Mesothelial cell of epicardium (in vitro differentiated cells): ENCODE data around the gene KCNMA1. TPM values are rescaled to one million over a fixed set of nuclear protein-coding genes. Genes with fewer than 3 reads are reported as not detected.

Source experiments
- DNase-seq, 2 experiments: peaks; one replicate each; pipeline ENCODE4 v3.0.0; 2021; ENCODE audit warnings: low spot score in 2 of 2; ENCODE audit not compliant: unreplicated experiment in 2 of 2
- H3K27ac Mint-ChIP-seq: 2 replicates; pipeline ENCODE4 v1.8.0; 2021; ENCODE audit warnings: mixed read lengths
- H3K27me3 Mint-ChIP-seq: 2 replicates; pipeline ENCODE4 v1.8.0; 2021; ENCODE audit warnings: low read depth, mixed read lengths
- H3K36me3 Mint-ChIP-seq: 2 replicates; pipeline ENCODE4 v1.8.0; 2021; ENCODE audit warnings: mixed read lengths
- H3K4me1 Mint-ChIP-seq: 2 replicates; pipeline ENCODE4 v1.8.0; 2021; ENCODE audit warnings: mixed read lengths
- H3K4me3 Mint-ChIP-seq: 2 replicates; pipeline ENCODE4 v1.8.0; 2021; ENCODE audit warnings: mild to moderate bottlenecking, moderate library complexity, mixed read lengths
- H3K9me3 Mint-ChIP-seq: 2 replicates; pipeline ENCODE4 v1.8.0; 2021; ENCODE audit warnings: mixed read lengths
- total RNA-seq: library from RNA; stranded (reverse); gene quantifications from 3 replicates; pipeline ENCODE4 v1.2.1, GENCODE V29; 2021
- TF ChIP-seq, protein P1 (sequence below): fragments of 200-600 bp; sonication (generic); IDR thresholded peaks from one replicate; pipeline ENCODE4 v1.5.0; 2021; ENCODE audit warnings: antibody characterized with exemption; ENCODE audit not compliant: unreplicated experiment

Gene KCNMA1
- total RNA-seq, 1 donor from 2014 or later = 44.0 TPM

- H3K9me3 Mint-ChIP-seq = no peaks in the 10 kb centered on the region
- H3K27me3 Mint-ChIP-seq = no peaks in the 10 kb centered on the region
- peak overlapping the region; percentile 17 for H3K27ac Mint-ChIP-seq
- peaks cover 25% of the 10 kb centered on the region for H3K4me1 Mint-ChIP-seq
- DNase-seq = no peak
- TF ChIP-seq, protein P1, sequence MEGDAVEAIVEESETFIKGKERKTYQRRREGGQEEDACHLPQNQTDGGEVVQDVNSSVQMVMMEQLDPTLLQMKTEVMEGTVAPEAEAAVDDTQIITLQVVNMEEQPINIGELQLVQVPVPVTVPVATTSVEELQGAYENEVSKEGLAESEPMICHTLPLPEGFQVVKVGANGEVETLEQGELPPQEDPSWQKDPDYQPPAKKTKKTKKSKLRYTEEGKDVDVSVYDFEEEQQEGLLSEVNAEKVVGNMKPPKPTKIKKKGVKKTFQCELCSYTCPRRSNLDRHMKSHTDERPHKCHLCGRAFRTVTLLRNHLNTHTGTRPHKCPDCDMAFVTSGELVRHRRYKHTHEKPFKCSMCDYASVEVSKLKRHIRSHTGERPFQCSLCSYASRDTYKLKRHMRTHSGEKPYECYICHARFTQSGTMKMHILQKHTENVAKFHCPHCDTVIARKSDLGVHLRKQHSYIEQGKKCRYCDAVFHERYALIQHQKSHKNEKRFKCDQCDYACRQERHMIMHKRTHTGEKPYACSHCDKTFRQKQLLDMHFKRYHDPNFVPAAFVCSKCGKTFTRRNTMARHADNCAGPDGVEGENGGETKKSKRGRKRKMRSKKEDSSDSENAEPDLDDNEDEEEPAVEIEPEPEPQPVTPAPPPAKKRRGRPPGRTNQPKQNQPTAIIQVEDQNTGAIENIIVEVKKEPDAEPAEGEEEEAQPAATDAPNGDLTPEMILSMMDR = no peak
- no peak overlapping the region for H3K4me3 Mint-ChIP-seq
- H3K36me3 Mint-ChIP-seq = peaks cover 13% of the 10 kb centered on the region
Measured at GRCh38 chr10:77084431-77085144, 553.0 kb downstream of the KCNMA1 start.

DNA sequence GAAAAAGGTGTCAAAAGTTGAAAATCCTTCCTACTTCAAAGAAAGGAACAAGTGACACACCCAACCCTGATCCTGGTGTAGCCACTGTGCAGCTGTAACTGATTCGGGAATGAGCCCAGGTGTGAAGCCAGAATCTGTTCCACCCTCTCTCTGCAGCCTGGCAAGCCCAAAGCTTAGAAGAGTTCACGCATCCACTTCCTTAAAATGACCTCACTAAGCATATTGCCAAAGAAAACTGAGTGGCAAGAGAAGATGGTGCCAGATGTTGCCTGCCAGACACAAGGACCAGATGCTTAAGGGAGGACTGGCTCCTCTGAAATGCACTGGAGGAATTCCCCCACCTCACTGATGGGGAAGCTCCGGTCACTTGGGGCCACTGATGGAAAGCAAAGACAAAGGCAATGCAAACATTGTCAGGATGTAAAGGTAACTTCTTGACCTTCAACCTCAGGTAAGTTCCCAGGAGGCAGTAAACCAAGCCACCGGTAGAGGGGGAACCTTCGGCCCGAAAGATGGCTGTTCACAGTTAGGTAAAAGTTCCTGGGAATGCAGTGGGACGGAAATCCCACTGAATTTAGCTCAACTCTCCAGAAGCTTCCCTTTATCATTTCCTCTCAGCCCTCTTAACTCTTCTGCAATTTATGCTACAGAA, 554.9 kb downstream of the KCNMA1 start:
- H3K27me3 Mint-ChIP-seq = no peaks in the 10 kb centered on the region
- TF ChIP-seq, protein P1 = peak; percentile 21
- H3K4me1 Mint-ChIP-seq = peaks cover 25% of the 10 kb centered on the region
- no peak overlapping the region for H3K27ac Mint-ChIP-seq
- H3K4me3 Mint-ChIP-seq = no peak overlapping the region
- no peaks in the 10 kb centered on the region for H3K9me3 Mint-ChIP-seq
- no peak for DNase-seq
- peaks cover 11% of the 10 kb centered on the region for H3K36me3 Mint-ChIP-seq

- H3K27ac Mint-ChIP-seq = peak overlapping the region; percentile 41
- peaks cover 25% of the 10 kb centered on the region for H3K4me1 Mint-ChIP-seq
- H3K9me3 Mint-ChIP-seq = no peaks in the 10 kb centered on the region
- peaks cover 6% of the 10 kb centered on the region for H3K36me3 Mint-ChIP-seq
- no peak for DNase-seq
- no peaks in the 10 kb centered on the region for H3K27me3 Mint-ChIP-seq
- H3K4me3 Mint-ChIP-seq = no peak overlapping the region
- TF ChIP-seq, protein P1 = no peak
Measured at GRCh38 chr10:77081481-77081891, 556.1 kb downstream of the KCNMA1 start.

DNA sequence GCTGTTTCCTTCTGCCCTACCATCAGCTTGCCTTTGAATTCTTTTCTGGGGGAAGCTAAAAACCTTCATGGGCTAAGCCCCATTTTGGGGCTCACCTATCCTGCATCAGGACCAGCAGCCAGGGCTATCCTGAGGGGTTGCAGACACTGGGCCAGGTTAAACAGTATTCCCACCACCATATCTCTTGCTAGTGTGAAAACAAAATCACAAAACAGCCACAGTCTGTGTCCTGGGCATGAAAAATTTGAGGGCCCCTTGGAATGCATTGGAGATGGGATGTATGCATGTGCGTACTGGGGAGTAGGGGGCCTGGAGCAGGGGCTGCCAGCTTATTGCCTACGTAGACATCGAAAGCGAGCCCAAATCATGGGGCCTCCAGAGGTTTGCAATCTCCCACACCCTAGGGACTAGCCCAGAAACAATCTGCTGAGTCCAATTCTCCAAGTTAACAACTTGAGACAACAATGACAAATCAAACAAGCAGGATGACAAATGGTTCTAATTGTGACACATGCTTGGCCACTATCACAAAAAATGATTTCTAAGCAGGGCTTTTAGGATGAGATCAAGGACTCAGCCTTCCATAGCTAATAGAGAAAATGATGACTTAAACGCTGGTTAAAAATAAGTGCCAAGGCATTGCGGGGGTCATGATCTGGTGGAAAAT, 557.1 kb downstream of the KCNMA1 start:
- no peak for DNase-seq
- Mint-ChIP-seq H3K4me1 (peaks cover 25% of the 10 kb centered on the region), H3K9me3 (no peaks in the 10 kb centered on the region), H3K27ac (no peak overlapping the region), H3K27me3 (no peaks in the 10 kb centered on the region), H3K4me3 (no peak overlapping the region), H3K36me3 (peaks cover 2% of the 10 kb centered on the region)
- TF ChIP-seq, protein P1 = no peak

DNA sequence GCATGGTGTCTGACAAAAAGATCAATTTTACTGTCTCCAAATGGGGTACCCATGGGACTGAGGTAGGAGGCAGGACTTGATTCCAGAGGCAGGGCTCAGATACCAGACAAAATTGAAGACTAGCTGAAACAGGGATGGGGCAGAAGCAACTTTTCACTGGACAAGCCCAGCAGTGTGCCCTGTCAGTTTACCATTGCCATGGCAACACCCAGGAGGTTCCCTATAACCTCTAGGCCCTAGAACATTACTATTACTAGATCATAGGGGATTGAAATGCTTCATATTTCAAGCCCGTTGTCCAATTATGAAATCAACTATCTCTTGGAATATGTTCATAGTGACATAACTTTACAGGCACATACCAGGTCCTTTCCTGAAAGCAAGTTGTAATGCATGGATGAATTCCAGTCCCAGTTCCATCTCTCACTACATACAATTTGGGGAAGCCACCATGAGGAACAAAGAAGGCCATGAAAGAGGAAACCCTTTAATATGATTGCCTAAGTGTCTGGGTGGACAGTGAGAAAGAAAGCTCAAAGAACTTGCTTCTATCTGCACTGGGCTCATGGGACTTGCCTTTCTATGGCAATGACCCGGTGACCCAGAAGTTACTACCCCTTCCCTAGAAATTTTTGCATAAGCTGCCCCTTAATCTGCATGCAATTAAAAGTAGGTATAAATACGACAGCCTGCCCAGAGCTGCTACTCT, 557.9 kb downstream of the KCNMA1 start:
- Mint-ChIP-seq H3K4me1 (peaks cover 20% of the 10 kb centered on the region), H3K27me3 (no peaks in the 10 kb centered on the region), H3K9me3 (no peaks in the 10 kb centered on the region), H3K4me3 (no peak overlapping the region), H3K36me3 (no peaks in the 10 kb centered on the region), H3K27ac (no peak overlapping the region)
- TF ChIP-seq, protein P1 = no peak
- DNase-seq = no peak
